ENCODE results near the gene DIDO1.

Gene DIDO1

GRCh38 chr20:62949962-62950361 is 23.7 kb upstream of the DIDO1 start:
- DNase-seq, result no peak

- DNase-seq, result no peak
These were observed 23.0 kb upstream of the DIDO1 start for GRCh38 chr20:62949153-62949821.

- DNase-seq, result no peak
These were observed 21.4 kb upstream of the DIDO1 start for GRCh38 chr20:62947532-62948300.

GRCh38 chr20:62946918-62947317 is 20.6 kb upstream of the DIDO1 start:
- DNase-seq, result no peak

GRCh38 chr20:62945771-62946339 is 19.6 kb upstream of the DIDO1 start:
- DNase-seq, result no peak

GRCh38 chr20:62944746-62945145 is 18.4 kb upstream of the DIDO1 start:
- no peak for DNase-seq

- DNase-seq, result no peak
These were observed 17.9 kb upstream of the DIDO1 start for GRCh38 chr20:62944184-62944583.

GRCh38 chr20:62943396-62943795 is 17.1 kb upstream of the DIDO1 start:
- no peak for DNase-seq

GRCh38 chr20:62942456-62942855 is 16.2 kb upstream of the DIDO1 start:
- DNase-seq, result no peak

GRCh38 chr20:62941792-62942191 is 15.5 kb upstream of the DIDO1 start:
- DNase-seq, result no peak

- DNase-seq, result no peak
These were observed 14.6 kb upstream of the DIDO1 start for GRCh38 chr20:62940875-62941274.

GRCh38 chr20:62938105-62938888 is 12.0 kb upstream of the DIDO1 start, which contains the start of gene GID8:
Gene GID8 (plus strand): TSS chr20:62938147. CDS start chr20:62941503, 3,356 bp downstream.
- no peak for DNase-seq

GRCh38 chr20:62937268-62938104 is 11.2 kb upstream of the DIDO1 start:
- DNase-seq, result peak; percentile 90 to 95

- no peak for DNase-seq
These were observed 9.8 kb upstream of the DIDO1 start for GRCh38 chr20:62935968-62936585.

- DNase-seq, result no peak
These were observed 9.1 kb upstream of the DIDO1 start for GRCh38 chr20:62935204-62935967.

GRCh38 chr20:62933966-62934365 is 7.7 kb upstream of the DIDO1 start:
- DNase-seq, result no peak

GRCh38 chr20:62931464-62931863 is 5.2 kb upstream of the DIDO1 start:
- DNase-seq, result no peak

- peak; percentile 67 to 73 for DNase-seq
These were observed 2.8 kb upstream of the DIDO1 start for GRCh38 chr20:62929051-62929538.

GRCh38 chr20:62928246-62928939 is 2.1 kb upstream of the DIDO1 start:
- no peak for DNase-seq

GRCh38 chr20:62927128-62927705 is 912 bp upstream of the DIDO1 start:
- DNase-seq, result no peak

All from Kasumi-1 (cell line).